Measurements from ENCODE around the gene ACTR10.
"Not testable (repeated sequence)": the region's sequence is repeated elsewhere in the genome, so short reads cannot be mapped to it uniquely, and the experiment has no call there.

The ACTR10 gene

DNA sequence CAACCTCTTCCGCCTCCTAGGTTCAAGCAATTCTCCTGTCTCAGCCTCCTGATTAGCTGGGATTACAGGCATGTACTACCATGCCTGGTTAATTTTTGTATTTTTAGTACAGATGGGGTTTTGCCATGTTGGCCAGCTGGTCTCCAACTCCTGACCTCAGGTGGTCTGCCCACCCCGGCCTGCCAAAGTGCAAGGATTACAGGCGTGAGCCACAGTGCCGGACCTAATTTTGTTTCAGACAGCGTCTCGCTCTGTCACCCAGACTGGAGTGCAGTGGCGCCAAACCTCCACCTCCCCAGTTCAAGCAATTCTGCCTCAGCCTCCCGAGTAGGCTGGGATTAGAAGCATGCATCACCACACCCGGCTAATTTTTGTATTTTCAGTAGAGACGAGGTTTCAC is 62.1 kb downstream of the ACTR10 start:
- H2BK120ac ChIP-seq (ENCODE audit: low read depth, low read length); H3K4me3 ChIP-seq (ENCODE audit: insufficient read depth in 1 of 2, low read depth in 1 of 2, low read length in 2 of 2); DNase-seq; H2BK12ac ChIP-seq (ENCODE audit: low read length in 2 of 2); H3K27ac ChIP-seq (ENCODE audit: low read length, poor library complexity, severe bottlenecking); H3K9me3 ChIP-seq (ENCODE audit: control insufficient read depth, low read length); H3K4ac ChIP-seq (ENCODE audit: low read depth in 1 of 2, low read length in 2 of 2); H3K9ac ChIP-seq (ENCODE audit: low read length); H3K27me3 ChIP-seq (ENCODE audit: control insufficient read depth in 1 of 2, insufficient read depth in 1 of 2, low read length in 2 of 2); H2AFZ ChIP-seq (ENCODE audit: low read depth, low read length); H3K23ac ChIP-seq (ENCODE audit: low read length in 2 of 2); H2BK5ac ChIP-seq (ENCODE audit: low read depth, low read length, poor library complexity, severe bottlenecking); H4K8ac ChIP-seq (ENCODE audit: low read length); H4K91ac ChIP-seq (ENCODE audit: low read length); H3K14ac ChIP-seq (ENCODE audit: low read length in 2 of 2); H2BK15ac ChIP-seq (ENCODE audit: low read depth, poor library complexity, severe bottlenecking); H3K18ac ChIP-seq (ENCODE audit: low read depth in 1 of 2, low read length in 2 of 2); H3K4me2 ChIP-seq (ENCODE audit: low read length, poor library complexity, severe bottlenecking); H3K4me1 ChIP-seq (ENCODE audit: control insufficient read depth, insufficient read depth, low read depth, low read length); H2AK5ac ChIP-seq (ENCODE audit: low read length, severe bottlenecking): not testable (repeated sequence)
- Histone ChIP-seq H3K79me1 (replicated peaks; ENCODE audit: low read length, poor library complexity, severe bottlenecking) (peaks cover 18% of the 10 kb centered on the region), H3K36me3 (ENCODE audit: control insufficient read depth in 1 of 2, insufficient read depth in 2 of 2, low read depth in 1 of 2, low read length in 2 of 2) (peaks cover 26 to 94% of the 10 kb centered on the region in 2 experiments)
- 97% methylated on average over 10 of the region's 10 CpGs for WGBS

DNA sequence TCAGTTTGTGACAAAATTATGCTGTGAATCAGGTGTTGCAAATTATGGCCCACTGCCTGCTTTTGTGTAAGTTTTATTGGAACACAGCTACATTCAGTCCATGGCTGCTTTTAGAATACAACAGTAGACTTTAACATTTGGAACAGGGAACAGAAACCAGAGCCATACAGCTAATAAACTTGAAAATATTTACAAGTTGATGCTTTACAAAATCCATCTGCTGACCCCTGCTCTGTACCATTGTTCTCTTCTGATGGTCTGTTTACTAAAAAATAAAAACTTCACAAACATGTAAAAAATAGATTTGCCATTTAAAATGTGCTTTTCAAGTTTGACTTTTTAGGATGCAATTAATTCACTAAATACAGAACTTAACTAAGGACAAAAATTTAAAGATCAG is 65.5 kb downstream of the ACTR10 start:
- Histone ChIP-seq H3K23ac (ENCODE audit: low read length in 2 of 2) (no peak overlapping the region), H3K18ac (ENCODE audit: low read depth in 1 of 2, low read length in 2 of 2) (no peak overlapping the region), H3K9ac (ENCODE audit: low read length) (no peak overlapping the region), H4K91ac (ENCODE audit: low read length) (no peak overlapping the region), H3K4me3 (ENCODE audit: insufficient read depth in 1 of 2, low read depth in 1 of 2, low read length in 2 of 2) (no peak overlapping the region), H2BK120ac (ENCODE audit: low read depth, low read length) (no peak overlapping the region), H4K8ac (ENCODE audit: low read length) (no peak overlapping the region), H3K4ac (ENCODE audit: low read depth in 1 of 2, low read length in 2 of 2) (no peak overlapping the region), H3K9me3 (ENCODE audit: control insufficient read depth, low read length) (no peaks in the 10 kb centered on the region), H2BK5ac (ENCODE audit: low read depth, low read length, poor library complexity, severe bottlenecking) (no peak overlapping the region), H3K36me3 (ENCODE audit: control insufficient read depth in 1 of 2, insufficient read depth in 2 of 2, low read depth in 1 of 2, low read length in 2 of 2) (peaks cover 32 to 97% of the 10 kb centered on the region in 2 experiments), H2AK5ac (ENCODE audit: low read length, severe bottlenecking) (no peak overlapping the region), H2BK12ac (ENCODE audit: low read length in 2 of 2) (no peak overlapping the region), H3K4me1 (ENCODE audit: control insufficient read depth, insufficient read depth, low read depth, low read length) (no peaks in the 10 kb centered on the region), H2BK15ac (ENCODE audit: low read depth, poor library complexity, severe bottlenecking) (no peak overlapping the region), H3K27me3 (ENCODE audit: control insufficient read depth in 1 of 2, insufficient read depth in 1 of 2, low read length in 2 of 2) (no peaks in the 10 kb centered on the region), H2AFZ (ENCODE audit: low read depth, low read length) (no peak overlapping the region), H3K27ac (ENCODE audit: low read length, poor library complexity, severe bottlenecking) (peak overlapping the region; percentile 38), H3K4me2 (ENCODE audit: low read length, poor library complexity, severe bottlenecking) (no peak overlapping the region), H3K14ac (ENCODE audit: low read length in 2 of 2) (no peak overlapping the region), H3K79me1 (replicated peaks; ENCODE audit: low read length, poor library complexity, severe bottlenecking) (peaks cover 15% of the 10 kb centered on the region)
- DNase-seq: no peak

DNA sequence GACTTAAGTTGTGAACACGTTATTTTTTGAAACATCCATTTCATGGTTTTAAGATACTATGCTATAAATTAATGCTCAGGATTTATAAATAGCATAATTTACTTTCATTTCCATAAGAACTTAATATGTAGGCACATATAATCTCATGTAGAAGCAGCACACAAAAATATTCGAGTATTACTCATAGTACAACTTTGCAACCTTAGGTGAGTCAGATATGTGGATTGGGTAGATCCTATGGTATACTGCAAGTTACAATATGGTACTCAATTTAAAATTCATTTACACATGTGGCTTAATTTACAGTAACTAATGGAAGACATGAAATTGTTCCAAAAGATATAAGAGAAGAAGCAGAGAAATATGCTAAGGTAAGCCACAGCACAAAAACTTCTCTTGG is 70.7 kb downstream of the ACTR10 start:
- H3K4me1 ChIP-seq (ENCODE audit: control insufficient read depth, insufficient read depth, low read depth, low read length): no peaks in the 10 kb centered on the region
- no peaks in the 10 kb centered on the region for H3K27me3 ChIP-seq (ENCODE audit: control insufficient read depth in 1 of 2, insufficient read depth in 1 of 2, low read length in 2 of 2)
- no peak overlapping the region for H4K91ac ChIP-seq (ENCODE audit: low read length)
- no peak overlapping the region for H2BK120ac ChIP-seq (ENCODE audit: low read depth, low read length)
- no peak overlapping the region for H3K23ac ChIP-seq (ENCODE audit: low read length in 2 of 2)
- no peak overlapping the region for H2AFZ ChIP-seq (ENCODE audit: low read depth, low read length)
- DNase-seq: no peak
- no peaks in the 10 kb centered on the region for H3K9me3 ChIP-seq (ENCODE audit: control insufficient read depth, low read length)
- H4K8ac ChIP-seq (ENCODE audit: low read length): no peak overlapping the region
- no peak overlapping the region for H3K4me2 ChIP-seq (ENCODE audit: low read length, poor library complexity, severe bottlenecking)
- H3K4me3 ChIP-seq (ENCODE audit: insufficient read depth in 1 of 2, low read depth in 1 of 2, low read length in 2 of 2): no peak overlapping the region
- H2BK15ac ChIP-seq (ENCODE audit: low read depth, poor library complexity, severe bottlenecking): no peak overlapping the region
- H2BK12ac ChIP-seq (ENCODE audit: low read length in 2 of 2): no peak overlapping the region
- H3K27ac ChIP-seq (ENCODE audit: low read length, poor library complexity, severe bottlenecking): no peak overlapping the region
- peaks cover 2% of the 10 kb centered on the region for H3K79me1 ChIP-seq (replicated peaks; ENCODE audit: low read length, poor library complexity, severe bottlenecking)
- H3K18ac ChIP-seq (ENCODE audit: low read depth in 1 of 2, low read length in 2 of 2): no peak overlapping the region
- H2AK5ac ChIP-seq (ENCODE audit: low read length, severe bottlenecking): no peak overlapping the region
- no peak overlapping the region for H2BK5ac ChIP-seq (ENCODE audit: low read depth, low read length, poor library complexity, severe bottlenecking)
- no peak overlapping the region for H3K9ac ChIP-seq (ENCODE audit: low read length)
- H3K36me3 ChIP-seq (ENCODE audit: control insufficient read depth in 1 of 2, insufficient read depth in 2 of 2, low read depth in 1 of 2, low read length in 2 of 2): peaks cover 23 to 91% of the 10 kb centered on the region in 2 experiments
- H3K14ac ChIP-seq (ENCODE audit: low read length in 2 of 2): no peak overlapping the region
- no CpG with 5 or more reads among the region's 2 CpGs for WGBS
- H3K4ac ChIP-seq (ENCODE audit: low read depth in 1 of 2, low read length in 2 of 2): no peak overlapping the region

DNA sequence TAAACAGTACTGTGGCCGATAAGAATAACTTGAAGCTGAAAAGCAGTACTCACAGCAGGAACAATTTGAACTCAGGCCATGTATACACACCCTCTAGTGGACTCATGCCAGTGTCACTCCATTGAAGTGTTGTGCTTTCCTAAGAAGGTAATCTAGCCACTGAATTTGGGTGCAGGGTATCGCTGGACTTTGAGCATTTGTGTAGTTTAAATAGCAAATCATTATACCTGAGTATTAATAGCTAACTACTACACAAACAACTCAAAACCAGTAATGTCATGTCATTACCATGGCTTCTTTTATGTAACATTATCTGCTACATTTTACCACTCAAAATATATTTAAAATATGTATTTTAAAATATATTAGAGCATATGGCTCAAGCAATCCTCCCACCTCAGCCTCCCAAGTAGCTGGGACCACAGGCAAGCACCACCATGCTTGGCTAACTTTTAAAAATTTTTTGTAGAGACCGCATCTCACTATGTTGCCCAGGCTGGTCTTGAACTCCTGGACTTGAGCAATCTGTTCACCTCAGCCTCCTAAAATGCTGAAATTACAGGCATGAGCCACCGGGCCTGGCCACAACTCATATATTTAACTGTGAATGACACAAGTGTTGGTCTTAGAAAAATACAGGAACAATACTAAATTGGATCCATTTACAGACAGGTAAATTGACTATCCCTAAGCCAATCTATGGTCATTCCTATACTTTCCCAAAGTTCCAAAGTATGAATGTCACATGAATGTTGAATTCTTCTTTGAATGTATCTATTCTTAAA is 72.8 kb downstream of the ACTR10 start:
- Histone ChIP-seq H3K4me3 (ENCODE audit: insufficient read depth in 1 of 2, low read depth in 1 of 2, low read length in 2 of 2) (no peak overlapping the region), H3K4me1 (ENCODE audit: control insufficient read depth, insufficient read depth, low read depth, low read length) (peaks cover 4% of the 10 kb centered on the region), H3K27ac (ENCODE audit: low read length, poor library complexity, severe bottlenecking) (peak overlapping the region; percentile 3), H3K9ac (ENCODE audit: low read length) (peak overlapping the region; percentile 73), H2BK5ac (ENCODE audit: low read depth, low read length, poor library complexity, severe bottlenecking) (no peak overlapping the region), H3K9me3 (ENCODE audit: control insufficient read depth, low read length) (no peaks in the 10 kb centered on the region), H3K4ac (ENCODE audit: low read depth in 1 of 2, low read length in 2 of 2) (no peak overlapping the region), H2BK120ac (ENCODE audit: low read depth, low read length) (no peak overlapping the region), H4K8ac (ENCODE audit: low read length) (no peak overlapping the region), H3K79me1 (replicated peaks; ENCODE audit: low read length, poor library complexity, severe bottlenecking) (peaks cover 4% of the 10 kb centered on the region), H3K14ac (ENCODE audit: low read length in 2 of 2) (no peak overlapping the region), H3K36me3 (ENCODE audit: control insufficient read depth in 1 of 2, insufficient read depth in 2 of 2, low read depth in 1 of 2, low read length in 2 of 2) (peaks cover 29 to 84% of the 10 kb centered on the region in 2 experiments), H3K18ac (ENCODE audit: low read depth in 1 of 2, low read length in 2 of 2) (no peak overlapping the region), H2AK5ac (ENCODE audit: low read length, severe bottlenecking) (no peak overlapping the region), H2BK12ac (ENCODE audit: low read length in 2 of 2) (no peak overlapping the region), H3K4me2 (ENCODE audit: low read length, poor library complexity, severe bottlenecking) (no peak overlapping the region), H2BK15ac (ENCODE audit: low read depth, poor library complexity, severe bottlenecking) (no peak overlapping the region), H4K91ac (ENCODE audit: low read length) (no peak overlapping the region), H3K23ac (ENCODE audit: low read length in 2 of 2) (no peak overlapping the region), H3K27me3 (ENCODE audit: control insufficient read depth in 1 of 2, insufficient read depth in 1 of 2, low read length in 2 of 2) (no peaks in the 10 kb centered on the region), H2AFZ (ENCODE audit: low read depth, low read length) (no peak overlapping the region)
- DNase-seq: peak; percentile 42
- 82% methylated on average over 3 of the region's 4 CpGs for WGBS
